CD4-positive, alpha-beta memory T cell (primary cell): Measurements from ENCODE around the gene TPX2. TPM values are rescaled to one million over a fixed set of nuclear protein-coding genes. Genes with fewer than 3 reads are reported as not detected.

ENCODE experiments used
- CTCF ChIA-PET: fragments of 350-600 bp; sonication (Branson Sonifier 250); formaldehyde crosslinking; loops from one replicate; lab custom pipeline; 2021; ENCODE audit warnings: inconsistent platforms; ENCODE audit not compliant: partially characterized antibody; lab: Charles Lee
- POLR2A ChIA-PET: fragments of 350-600 bp; sonication (Branson Sonifier 250); formaldehyde crosslinking; loops from one replicate; lab custom pipeline; 2021; ENCODE audit not compliant: partially characterized antibody; lab: Charles Lee
- DNase-seq, 5 donors: peaks; one replicate each; pipeline versions ENCODE4 v3.0.0 to v3.0.0-alpha.2; 2020 to 2022; ENCODE audit warnings: mixed read lengths in 1 of 5
- H3K27ac ChIP-seq: one replicate; pipeline ENCODE4 v1.7.0; 2013; ENCODE audit warnings: low read depth, low read length
- H3K27me3 ChIP-seq: 2 replicates; pipeline ENCODE4 v1.7.0; 2013; ENCODE audit warnings: mild to moderate bottlenecking, low read length, moderate library complexity; ENCODE audit not compliant: insufficient read depth
- H3K36me3 ChIP-seq: 2 replicates; pipeline ENCODE4 v1.7.0; 2013; ENCODE audit warnings: mild to moderate bottlenecking, low read length, moderate library complexity; ENCODE audit not compliant: insufficient read depth
- H3K4me1 ChIP-seq: 2 replicates; pipeline ENCODE4 v1.7.0; 2013; ENCODE audit warnings: mild to moderate bottlenecking, low read length, moderate library complexity; ENCODE audit not compliant: insufficient read depth
- H3K4me3 ChIP-seq, 2 donors: one replicate each; pipeline ENCODE4 v1.7.0; 2013; ENCODE audit warnings: low read length in 2 of 2, mild to moderate bottlenecking in 1 of 2
- H3K9me3 ChIP-seq, 2 donors: one replicate each; pipeline ENCODE4 v1.7.0; 2013; ENCODE audit warnings: low read length in 2 of 2, control low read depth in 1 of 2; ENCODE audit not compliant: control insufficient read depth in 1 of 2
- H3K27ac Mint-ChIP-seq, 7 donors: one replicate each; pipeline ENCODE4 v1.8.0; 2020 to 2021; ENCODE audit warnings: mixed read lengths in 7 of 7, mild to moderate bottlenecking in 6 of 7, inconsistent platforms in 3 of 7, moderate library complexity in 3 of 7
- H3K27me3 Mint-ChIP-seq, 2 donors: one replicate each; pipeline ENCODE4 v1.8.0; 2020 to 2021; ENCODE audit warnings: mixed read lengths in 2 of 2
- H3K36me3 Mint-ChIP-seq, 2 donors: one replicate each; pipeline ENCODE4 v1.8.0; 2020 to 2021; ENCODE audit warnings: mixed read lengths in 2 of 2, inconsistent platforms in 1 of 2, mild to moderate bottlenecking in 1 of 2
- H3K4me1 Mint-ChIP-seq, 4 donors: one replicate each; pipeline ENCODE4 v1.8.0; 2020 to 2021; ENCODE audit warnings: mixed read lengths in 4 of 4, mild to moderate bottlenecking in 1 of 4
- H3K4me3 Mint-ChIP-seq, 8 donors: one replicate each; pipeline ENCODE4 v1.8.0; 2020 to 2021; ENCODE audit warnings: mixed read lengths in 8 of 8, mild to moderate bottlenecking in 7 of 8, moderate library complexity in 6 of 8, inconsistent platforms in 3 of 8
- H3K9me3 Mint-ChIP-seq, 8 donors: one replicate each; pipeline ENCODE4 v1.8.0; 2020 to 2021; ENCODE audit warnings: mixed read lengths in 8 of 8, mild to moderate bottlenecking in 5 of 8, inconsistent platforms in 3 of 8, moderate library complexity in 1 of 8
- intact Hi-C: fragments of 100-400 bp; cut with micrococcal nuclease; formaldehyde crosslinking; loops from one replicate; pipeline ENCODE4 v1.15.1; 2023
- polyA plus RNA-seq, 2 donors: library from polyadenylated mRNA; unstranded; fragments of 300-500 nt; fragmentation: Illumina TruSeq; gene quantifications; one replicate each; pipeline ENCODE4 v1.2.3, GENCODE V29; 2021
- total RNA-seq, 2 experiments: library from RNA; stranded (reverse); gene quantifications; one replicate each; pipeline ENCODE4 v1.2.3, GENCODE V29; 2021

TPX2 gene
- total and polyA plus RNA-seq, 4 experiments from 2014 or later = 0.30 to 0.85 (median 0.60) TPM

- Mint-ChIP-seq H3K9me3 (no peaks in the 10 kb centered on the region), H3K27ac (peak overlapping the region; percentile 54 to 91 (median 75)), H3K36me3 (peaks cover 56 to 69% of the 10 kb centered on the region in 2 donors), H3K27me3 (no peaks in the 10 kb centered on the region), H3K4me3 (peak overlapping the region in 3 of 8 donors; percentile 29 to 40 (median 35)), H3K4me1 (peaks cover 60 to 95% (median 81%) of the 10 kb centered on the region in 4 donors)
- Histone ChIP-seq H3K4me3 (no peak overlapping the region), H3K27ac (no peak overlapping the region), H3K27me3 (no peaks in the 10 kb centered on the region), H3K9me3 (no peaks in the 10 kb centered on the region), H3K4me1 (peaks cover 89% of the 10 kb centered on the region), H3K36me3 (peaks cover 37% of the 10 kb centered on the region)
- intact Hi-C loops = no loop called here
- ChIA-PET POLR2A (interaction anchor here (1.1 to 2.7 kb wide), 4 partner anchors 9 to 36 kb away, joined by 6 to 12 read pairs (median 10); partner anchors contain the start of gene BCL2L1), CTCF (interaction anchor here (5.1 to 7.5 kb wide), 2 partner anchors 12 to 50 kb away, joined by 31 to 33 read pairs; partner anchors contain the start of gene BCL2L1)
- DNase-seq = no peak
Measured at GRCh38 chr20:31711179-31712111, 27.6 kb upstream of the TPX2 start.

GRCh38 chr20:31712112-31712553 is 27.0 kb upstream of the TPX2 start:
- Mint-ChIP-seq H3K27me3 (no peaks in the 10 kb centered on the region), H3K36me3 (peaks cover 52 to 68% of the 10 kb centered on the region in 2 donors), H3K4me3 (peak overlapping the region in 2 of 8 donors; percentile 29 to 40), H3K27ac (peak overlapping the region in 6 of 7 donors; percentile 25 to 91 (median 66)), H3K9me3 (no peaks in the 10 kb centered on the region), H3K4me1 (peaks cover 64 to 95% (median 83%) of the 10 kb centered on the region in 4 donors)
- no peaks in the 10 kb centered on the region for H3K9me3 ChIP-seq
- peaks cover 34% of the 10 kb centered on the region for H3K36me3 ChIP-seq
- no peak overlapping the region for H3K4me3 ChIP-seq
- CTCF ChIA-PET = interaction anchor here (5.1 to 13.8 kb wide), 3 partner anchors 11 to 51 kb away, joined by 31 to 581 read pairs (median 33); partner anchors contain the start of gene BCL2L1
- peaks cover 89% of the 10 kb centered on the region for H3K4me1 ChIP-seq
- H3K27me3 ChIP-seq = no peaks in the 10 kb centered on the region
- no peak overlapping the region for H3K27ac ChIP-seq
- POLR2A ChIA-PET = interaction anchor here (1.8 to 2.7 kb wide), 3 partner anchors 8 to 37 kb away, joined by 8 to 12 read pairs (median 11); partner anchors contain the start of gene BCL2L1
- intact Hi-C loops = no loop called here
- no peak for DNase-seq

GRCh38 chr20:31712564-31713311 is 26.4 kb upstream of the TPX2 start:
- H3K4me3 ChIP-seq = no peak overlapping the region
- H3K36me3 Mint-ChIP-seq = peaks cover 56 to 69% of the 10 kb centered on the region in 2 donors
- H3K4me1 Mint-ChIP-seq = peaks cover 70 to 98% (median 87%) of the 10 kb centered on the region in 4 donors
- ChIA-PET POLR2A (interaction anchor here (0.5 to 2.1 kb wide), 3 partner anchors 11 to 61 kb away, joined by 3 to 8 read pairs (median 6); no protein-coding TSS in a partner anchor), CTCF (interaction anchor here (5.1 to 13.8 kb wide), 2 partner anchors 10 to 52 kb away, joined by 31 to 581 read pairs; partner anchors contain the start of gene BCL2L1)
- H3K27me3 Mint-ChIP-seq = no peaks in the 10 kb centered on the region
- peaks cover 93% of the 10 kb centered on the region for H3K4me1 ChIP-seq
- no peaks in the 10 kb centered on the region for H3K27me3 ChIP-seq
- H3K4me3 Mint-ChIP-seq = peak overlapping the region in 4 of 8 donors; percentile 27 to 52 (median 49)
- peak overlapping the region; percentile 63 to 91 (median 80) for H3K27ac Mint-ChIP-seq
- intact Hi-C loops = no loop called here
- peaks cover 31% of the 10 kb centered on the region for H3K36me3 ChIP-seq
- no peaks in the 10 kb centered on the region for H3K9me3 Mint-ChIP-seq
- no peak for DNase-seq
- no peak overlapping the region for H3K27ac ChIP-seq
- no peaks in the 10 kb centered on the region for H3K9me3 ChIP-seq

GRCh38 chr20:31713312-31714273 is 25.5 kb upstream of the TPX2 start:
- H3K4me1 Mint-ChIP-seq = peaks cover 69 to 98% (median 86%) of the 10 kb centered on the region in 4 donors
- peak overlapping the region in 4 of 8 donors; percentile 8 to 52 (median 49) for H3K4me3 Mint-ChIP-seq
- peak overlapping the region; percentile 63 to 91 (median 80) for H3K27ac Mint-ChIP-seq
- Histone ChIP-seq H3K4me1 (peaks cover 93% of the 10 kb centered on the region), H3K27ac (no peak overlapping the region), H3K9me3 (no peaks in the 10 kb centered on the region), H3K4me3 (no peak overlapping the region), H3K36me3 (peaks cover 27% of the 10 kb centered on the region), H3K27me3 (no peaks in the 10 kb centered on the region)
- H3K9me3 Mint-ChIP-seq = no peaks in the 10 kb centered on the region
- H3K27me3 Mint-ChIP-seq = no peaks in the 10 kb centered on the region
- peaks cover 55 to 68% of the 10 kb centered on the region in 2 donors for H3K36me3 Mint-ChIP-seq
- no peak for DNase-seq
- ChIA-PET POLR2A (interaction anchor here (0.5 to 1.7 kb wide), 3 partner anchors 10 to 62 kb away, joined by 3 to 6 read pairs (median 3); no protein-coding TSS in a partner anchor), CTCF (interaction anchor here (5.1 to 13.8 kb wide), 2 partner anchors 10 to 52 kb away, joined by 31 to 581 read pairs; partner anchors contain the start of gene BCL2L1)
- intact Hi-C loops = no loop called here

- Histone ChIP-seq H3K4me1 (peaks cover 97% of the 10 kb centered on the region), H3K4me3 (no peak overlapping the region)
- POLR2A ChIA-PET = interaction anchor here (1.4 to 3.0 kb wide), 3 partner anchors 28 to 51 kb away, joined by 7 to 9 read pairs (median 8); no protein-coding TSS in a partner anchor
Measured at GRCh38 chr20:31715766-31716165, 23.3 kb upstream of the TPX2 start.

More at GRCh38 chr20:31715766-31716165, 23.3 kb upstream of the TPX2 start:
- Mint-ChIP-seq H3K4me3 (peak overlapping the region in 7 of 8 donors; percentile 14 to 93 (median 49)), H3K4me1 (peaks cover 77 to 100% (median 90%) of the 10 kb centered on the region in 4 donors), H3K9me3 (no peaks in the 10 kb centered on the region), H3K27ac (peak overlapping the region; percentile 74 to 92 (median 86)), H3K27me3 (no peaks in the 10 kb centered on the region), H3K36me3 (peaks cover 47 to 60% of the 10 kb centered on the region in 2 donors)
- CTCF ChIA-PET = interaction anchor here (1.3 to 13.8 kb wide), 2 partner anchors 9 to 55 kb away, joined by 3 to 581 read pairs; no protein-coding TSS in a partner anchor
- H3K27ac ChIP-seq = no peak overlapping the region
- intact Hi-C loops = no loop called here
- DNase-seq = no peak
- peaks cover 16% of the 10 kb centered on the region for H3K36me3 ChIP-seq
- no peaks in the 10 kb centered on the region for H3K27me3 ChIP-seq
- no peaks in the 10 kb centered on the region for H3K9me3 ChIP-seq
